Right cardiac atrium (tissue), 5 donors: Measurements from ENCODE around the gene USP11. TPM values are rescaled to one million over a fixed set of nuclear protein-coding genes. Genes with fewer than 3 reads are reported as not detected.

ENCODE experiments used
- ATAC-seq, 2 donors: fragments of 200-7000 bp; cut with Tn5 transposase; one replicate each; pipeline versions ENCODE4 v1.8.0 to v1.9.1; 2020; ENCODE audit warnings: moderate library complexity in 2 of 2, mild to moderate bottlenecking in 1 of 2
- DNase-seq, 3 donors: peaks; one replicate each; pipeline ENCODE4 v3.0.0-alpha.2; 2020
- H3K27ac ChIP-seq: one replicate; pipeline ENCODE4 v1.5.1; 2013; ENCODE audit warnings: mild to moderate bottlenecking, low read length, control low read depth, moderate library complexity
- H3K27me3 ChIP-seq: one replicate; pipeline ENCODE4 v1.6.1; 2013; ENCODE audit not compliant: control insufficient read depth, insufficient read depth
- H3K4me1 ChIP-seq: one replicate; pipeline ENCODE4 v1.6.1; 2013; ENCODE audit warnings: low read length; ENCODE audit not compliant: control insufficient read depth, insufficient read depth
- H3K4me3 ChIP-seq: one replicate; pipeline ENCODE4 v1.5.1; 2013; ENCODE audit warnings: low read length, control low read depth
- H3K9me3 ChIP-seq: one replicate; pipeline ENCODE4 v1.6.1; 2013; ENCODE audit warnings: low read length; ENCODE audit not compliant: control insufficient read depth
- WGBS: extraction: QIAGEN DNeasy Blood & Tissue Kit; methylation state at CpG from one replicate; pipeline ENCODE4 v1.1.7; 2013; 5-methylcytosine and 5-hydroxymethylcytosine counted together
- intact Hi-C, 4 donors: fragments of 100-400 bp; cut with DNase I; formaldehyde crosslinking; loops; one replicate each; pipeline versions ENCODE4 v1.11.0 to v1.14.0; 2022 to 2023
- polyA plus RNA-seq: library from polyadenylated mRNA; stranded (reverse); fragments of 200-250 nt; gene quantifications from one replicate; pipeline ENCODE4 v1.2.3, GENCODE V29; 2013
- total RNA-seq, 4 donors: library from RNA; stranded (reverse); fragmentation: NEBNext Ultra II Directional; extraction: Animal tissue kit (Norgen Biotek cat#: 25700); gene quantifications; one replicate each; pipeline ENCODE4 v1.2.1, GENCODE V29; 2021
- donor health status: healthy with polysubstance abuse.
- donor health status: DM: no; HTN: yes; CAD: no.
- donor health status: DM: no; HTN: no; CAD: no.
- donor health status: DM: no; HTN: yes; CAD: no; lungs with severe emphysema.
- donor health status: DM: yes; HTN: yes; CAD: no.

USP11 gene
- total and polyA plus RNA-seq, 5 donors, result 28.3 to 70.4 (median 59.9) TPM

- peak; percentile 96 to 98 (median 97) for DNase-seq
- peak within 1 kb of the TSS; percentile 100 for H3K27ac ChIP-seq
- H3K9me3 ChIP-seq, result no peaks in the 10 kb centered on the region
- peak; percentile 93 to 94 for ATAC-seq
- H3K4me3 ChIP-seq, result peak within 1 kb of the TSS; percentile 82
- intact Hi-C loops, result loop anchor here in 3 of 4 donors (5.0 kb wide), 2 partner anchors 189 to 329 kb away; no protein-coding TSS in a partner anchor
- under 1% methylated on average over 50 of the region's 50 CpGs for WGBS
- H3K4me1 ChIP-seq, result peaks cover 11% of the 10 kb centered on the region
- no peaks in the 10 kb centered on the region for H3K27me3 ChIP-seq
Observed at GRCh38 chrX:47193475-47194193, 39.2 kb upstream of the USP11 start, which contains the start of gene UBA1. UBA1 (plus strand) TSS chrX:47193829; CDS start chrX:47198803, 4,974 bp downstream.

GRCh38 chrX:47194194-47194787 lies 38.5 kb upstream of the USP11 start:
- Histone ChIP-seq H3K4me1 (peaks cover 11% of the 10 kb centered on the region), H3K4me3 (peak overlapping the region; percentile 82), H3K27me3 (no peaks in the 10 kb centered on the region), H3K27ac (peak overlapping the region; percentile 100), H3K9me3 (no peaks in the 10 kb centered on the region)
- 5% methylated on average over 14 of the region's 14 CpGs for WGBS
- no peak for ATAC-seq
- DNase-seq, result peak in 1 of 3 donors; percentile 34
- intact Hi-C loops, result loop anchor here in 3 of 4 donors (5.0 kb wide), 2 partner anchors 188 to 328 kb away; no protein-coding TSS in a partner anchor

DNA sequence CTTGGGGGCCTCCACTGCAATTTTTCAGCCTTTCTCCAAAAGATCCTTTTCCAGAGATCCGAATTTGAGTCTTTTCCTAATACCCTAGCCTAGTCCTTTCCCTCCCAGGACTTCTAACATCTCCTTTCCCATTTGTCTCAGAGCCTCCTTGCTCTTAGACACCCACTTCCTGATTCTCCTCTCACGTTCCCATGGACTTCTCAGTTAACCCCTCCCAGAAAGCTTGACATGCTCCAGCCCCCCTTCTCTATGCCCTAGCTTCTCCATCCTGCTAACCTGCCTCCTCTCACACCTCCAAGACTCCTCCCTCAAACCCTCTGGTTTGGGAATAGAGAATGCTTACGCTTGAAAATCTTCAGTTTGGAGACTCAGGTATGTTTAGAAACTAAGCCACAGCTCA lies 36.7 kb upstream of the USP11 start:
- 43% methylated on average over 3 of the region's 3 CpGs for WGBS
- peak overlapping the region; percentile 11 for H3K4me3 ChIP-seq
- no peak overlapping the region for H3K27ac ChIP-seq
- ATAC-seq (no peak), DNase-seq (no peak)
- H3K27me3 ChIP-seq, result no peaks in the 10 kb centered on the region
- intact Hi-C loops, result no loop called here
- peaks cover 9% of the 10 kb centered on the region for H3K4me1 ChIP-seq
- H3K9me3 ChIP-seq, result no peaks in the 10 kb centered on the region

DNA sequence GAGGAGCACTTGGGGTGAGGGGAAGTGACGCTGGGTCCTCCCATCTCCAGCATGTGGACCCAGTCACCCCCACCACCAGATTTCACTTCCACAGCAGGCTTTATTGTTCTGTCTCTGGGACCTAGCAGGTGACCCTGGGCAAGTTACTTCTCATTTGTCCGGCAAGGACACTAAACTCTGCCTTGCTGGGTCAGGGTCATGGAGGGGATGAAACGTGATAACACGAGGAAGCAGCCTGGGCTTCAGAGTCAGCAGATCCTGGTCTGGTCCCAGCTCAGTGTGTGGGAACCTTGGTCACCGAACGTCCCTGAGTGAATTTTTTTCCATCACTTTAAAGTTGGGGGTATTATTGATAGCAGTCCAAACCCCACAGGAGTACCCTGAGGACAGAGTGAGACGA lies 35.3 kb upstream of the USP11 start:
- no peaks in the 10 kb centered on the region for H3K27me3 ChIP-seq
- intact Hi-C loops, result no loop called here
- H3K9me3 ChIP-seq, result no peaks in the 10 kb centered on the region
- ATAC-seq (no peak), DNase-seq (no peak)
- H3K4me3 ChIP-seq, result no peak overlapping the region
- H3K27ac ChIP-seq, result no peak overlapping the region
- H3K4me1 ChIP-seq, result peaks cover 5% of the 10 kb centered on the region
- WGBS, result 42% methylated on average over 7 of the region's 7 CpGs

GRCh38 chrX:47198026-47198686 lies 34.7 kb upstream of the USP11 start:
- DNase-seq (no peak), ATAC-seq (no peak)
- no peak overlapping the region for H3K4me3 ChIP-seq
- H3K27me3 ChIP-seq, result no peaks in the 10 kb centered on the region
- no peaks in the 10 kb centered on the region for H3K9me3 ChIP-seq
- H3K27ac ChIP-seq, result no peak overlapping the region
- peaks cover 5% of the 10 kb centered on the region for H3K4me1 ChIP-seq
- 65% methylated on average over 10 of the region's 10 CpGs for WGBS
- intact Hi-C loops, result no loop called here

DNA sequence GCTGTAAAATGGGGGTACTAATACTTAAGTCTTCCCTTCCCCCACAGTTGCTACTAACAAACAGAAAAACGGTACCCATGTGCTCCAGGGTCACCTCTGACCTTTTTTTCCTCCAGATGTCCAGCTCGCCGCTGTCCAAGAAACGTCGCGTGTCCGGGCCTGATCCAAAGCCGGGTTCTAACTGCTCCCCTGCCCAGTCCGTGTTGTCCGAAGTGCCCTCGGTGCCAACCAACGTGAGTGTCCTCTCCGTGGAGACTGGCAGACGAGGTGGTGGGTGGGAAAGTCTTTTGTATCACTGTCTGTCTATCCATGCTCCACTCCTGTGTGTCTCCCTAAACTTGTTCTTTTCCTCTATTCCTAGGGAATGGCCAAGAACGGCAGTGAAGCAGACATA lies 34.1 kb upstream of the USP11 start:
- intact Hi-C loops, result no loop called here
- Histone ChIP-seq H3K4me1 (peaks cover 5% of the 10 kb centered on the region), H3K27me3 (no peaks in the 10 kb centered on the region), H3K27ac (no peak overlapping the region), H3K4me3 (no peak overlapping the region), H3K9me3 (no peaks in the 10 kb centered on the region)
- ATAC-seq (no peak), DNase-seq (no peak)
- 66% methylated on average over 15 of the region's 15 CpGs for WGBS

DNA sequence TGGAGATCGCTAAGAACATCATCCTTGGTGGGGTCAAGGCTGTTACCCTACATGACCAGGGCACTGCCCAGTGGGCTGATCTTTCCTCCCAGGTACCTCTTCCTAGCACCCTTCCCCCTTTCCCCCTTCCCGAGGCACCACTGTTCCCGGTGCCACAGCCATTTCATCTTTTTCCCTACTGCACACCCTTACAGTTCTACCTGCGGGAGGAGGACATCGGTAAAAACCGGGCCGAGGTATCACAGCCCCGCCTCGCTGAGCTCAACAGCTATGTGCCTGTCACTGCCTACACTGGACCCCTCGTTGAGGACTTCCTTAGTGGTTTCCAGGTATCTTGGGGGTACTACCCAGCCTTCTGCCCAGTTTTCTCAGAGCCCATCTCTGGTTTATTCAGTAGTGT lies 33.5 kb upstream of the USP11 start:
- intact Hi-C loops, result no loop called here
- Histone ChIP-seq H3K27me3 (no peaks in the 10 kb centered on the region), H3K4me3 (no peak overlapping the region), H3K27ac (no peak overlapping the region), H3K4me1 (peaks cover 5% of the 10 kb centered on the region), H3K9me3 (no peaks in the 10 kb centered on the region)
- no peak for DNase-seq
- no peak for ATAC-seq
- 90% methylated on average over 10 of the region's 10 CpGs for WGBS

DNA sequence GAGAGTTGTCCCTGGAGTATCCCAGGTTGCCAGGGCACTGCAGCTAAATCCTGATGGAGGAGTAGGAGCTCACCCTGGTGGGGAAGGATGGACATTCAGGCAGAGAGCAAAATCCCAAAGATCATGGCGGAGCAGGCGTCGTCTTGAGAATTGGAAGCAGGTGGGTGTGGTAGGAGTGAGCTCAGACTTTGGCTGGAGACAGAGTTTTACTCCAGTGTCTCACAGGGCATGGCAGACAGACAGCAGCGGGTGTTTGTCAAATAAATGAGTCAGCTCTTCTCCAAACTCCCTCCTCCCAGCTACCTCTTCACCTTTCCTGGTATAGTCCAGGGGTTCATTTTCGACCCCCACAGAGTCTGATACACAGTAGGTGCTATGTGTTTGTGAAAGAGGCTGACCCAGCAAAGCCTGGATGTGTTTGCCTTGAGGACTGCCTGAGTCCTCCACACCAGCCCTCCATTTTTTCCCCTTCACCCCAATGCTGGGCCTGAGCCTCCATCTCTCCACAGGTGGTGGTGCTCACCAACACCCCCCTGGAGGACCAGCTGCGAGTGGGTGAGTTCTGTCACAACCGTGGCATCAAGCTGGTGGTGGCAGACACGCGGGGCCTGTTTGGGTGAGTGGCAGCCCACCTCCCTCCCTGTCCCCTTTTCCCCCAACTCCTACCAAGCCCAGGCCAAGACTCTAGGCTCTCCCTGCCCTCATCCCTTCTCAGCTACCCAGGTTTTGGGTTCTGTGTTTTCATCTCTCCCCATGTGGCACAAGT lies 32.2 kb upstream of the USP11 start:
- intact Hi-C loops, result no loop called here
- no peak overlapping the region for H3K4me3 ChIP-seq
- DNase-seq (peak in 2 of 3 donors; percentile 60 to 78), ATAC-seq (peak; percentile 71 to 78)
- H3K9me3 ChIP-seq, result no peaks in the 10 kb centered on the region
- WGBS, result 73% methylated on average over 9 of the region's 9 CpGs
- no peaks in the 10 kb centered on the region for H3K27me3 ChIP-seq
- H3K4me1 ChIP-seq, result peaks cover 5% of the 10 kb centered on the region
- H3K27ac ChIP-seq, result no peak overlapping the region

DNA sequence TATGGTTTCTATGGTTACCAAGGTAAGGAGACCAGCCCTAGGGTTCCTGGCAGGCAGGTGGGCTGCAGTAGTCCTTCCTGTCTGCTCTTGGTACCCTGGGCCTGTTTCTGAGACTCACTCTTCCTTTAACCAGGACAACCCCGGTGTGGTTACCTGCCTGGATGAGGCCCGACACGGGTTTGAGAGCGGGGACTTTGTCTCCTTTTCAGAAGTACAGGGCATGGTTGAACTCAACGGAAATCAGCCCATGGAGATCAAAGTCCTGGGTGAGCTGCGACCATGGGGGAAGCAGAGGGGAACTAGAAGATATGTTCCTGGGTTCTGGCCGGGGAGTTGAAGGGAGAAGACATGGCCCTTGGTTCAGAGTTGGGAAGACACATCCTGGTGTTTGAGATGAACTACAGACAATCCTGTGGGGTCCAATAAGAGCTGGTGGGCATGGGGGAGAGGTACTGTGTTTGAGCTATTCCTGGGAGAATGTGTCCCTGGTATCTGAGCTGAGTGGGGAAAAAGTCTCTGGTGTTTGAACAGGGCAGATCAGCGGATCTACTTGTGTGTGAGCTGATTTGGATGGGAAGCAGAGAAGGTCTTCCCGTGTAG lies 31.4 kb upstream of the USP11 start:
- Histone ChIP-seq H3K9me3 (no peaks in the 10 kb centered on the region), H3K4me3 (no peak overlapping the region), H3K4me1 (peaks cover under 1% of the 10 kb centered on the region), H3K27ac (no peak overlapping the region), H3K27me3 (no peaks in the 10 kb centered on the region)
- intact Hi-C loops, result no loop called here
- no peak for DNase-seq
- ATAC-seq, result no peak
- 80% methylated on average over 9 of the region's 9 CpGs for WGBS

GRCh38 chrX:47202316-47202715 lies 30.5 kb upstream of the USP11 start:
- ATAC-seq (no peak), DNase-seq (no peak)
- H3K9me3 ChIP-seq, result no peaks in the 10 kb centered on the region
- no peak overlapping the region for H3K4me3 ChIP-seq
- WGBS, result 82% methylated on average over 11 of the region's 11 CpGs
- H3K4me1 ChIP-seq, result no peaks in the 10 kb centered on the region
- H3K27ac ChIP-seq, result no peak overlapping the region
- intact Hi-C loops, result no loop called here
- H3K27me3 ChIP-seq, result no peaks in the 10 kb centered on the region
